Heart left ventricle (tissue), 13 donors: ENCODE results near the gene RAD51C.

ENCODE experiments used
- CTCF ChIP-seq, 12 donors: fragments of 200-600 bp; sonication (generic) in 4 of 12; IDR thresholded peaks; one replicate each; pipeline versions ENCODE4 v1.5.0 to v1.8.0; 2018 to 2022; ENCODE audit warnings: antibody characterized with exemption in 12 of 12, mild to moderate bottlenecking in 5 of 12
- POLR2A ChIP-seq, 2 donors: fragments of 450-650 bp; IDR thresholded peaks; one replicate each; pipeline ENCODE4 v1.6.1; 2017; ENCODE audit warnings: antibody characterized with exemption in 2 of 2, mild to moderate bottlenecking in 2 of 2, moderate library complexity in 2 of 2
- donor health status: ischemic (EF 13 %, LVEDD 7.1; RV severe dilation, severe dysfunction).
- donor health status: DM: no; HTN: yes; CAD: no.
- donor health status: DM: no; HTN: no; CAD: no.
- donor health status: ischemic (EF 25% LVEDD 6.9; RV normal size, moderate dysfunction).
- donor health status: ischemic (EF 25% LVEDD 5.7; RV mildly dilated, moderate dysfunction).
- donor health status: ischemic (EF 35%, LVEDD 5.7; RV mildly dilated, moderate dysfunction).
- donor health status: nonischemic (EF 11% LVEDD 7.7; RV severe dilation, severe dysfunction).
- donor health status: DM: yes; HTN: yes; CAD: no.
- donor health status: PGD.
- donor health status: ischemic (EF 29% LVEDD 5.4; RV normal size, mild dysfunction).
- donor health status: nonischemic (EF 23%, LVEDD 6.1; RV moderate dilation, normal function).

GRCh38 chr17:58693751-58694150 lies 1.3 kb downstream of the RAD51C start:
- TF ChIP-seq CTCF (IDR thresholded peaks at IDR 0.05) (no peak), POLR2A (IDR thresholded peaks at IDR 0.05) (no peak)
